Activated naive CD4-positive, alpha-beta T cell treated with anti-CD3 and anti-CD28 coated beads for 36 hours (primary cell): Measurements from ENCODE around the gene BCAM. TPM values are rescaled to one million over a fixed set of nuclear protein-coding genes. Genes with fewer than 3 reads are reported as not detected.
"Not testable (repeated sequence)": the region's sequence is repeated elsewhere in the genome, so short reads cannot be mapped to it uniquely, and the experiment has no call there.

Experiments
- CTCF ChIA-PET: fragments of 350-600 bp; sonication (Branson Sonifier 250); formaldehyde crosslinking; loops from one replicate; lab custom pipeline; 2021; ENCODE audit warnings: antibody characterized with exemption; lab: Charles Lee
- DNase-seq: peaks from one replicate; pipeline ENCODE4 v3.0.0-alpha.2; 2020
- H3K27ac Mint-ChIP-seq: one replicate; pipeline ENCODE4 v1.8.0; 2021; ENCODE audit warnings: mild to moderate bottlenecking, mixed read lengths
- H3K27me3 Mint-ChIP-seq: one replicate; pipeline ENCODE4 v1.8.0; 2021; ENCODE audit warnings: low read depth, mixed read lengths
- H3K36me3 Mint-ChIP-seq: one replicate; pipeline ENCODE4 v1.8.0; 2021; ENCODE audit warnings: low read depth, mixed read lengths
- H3K4me1 Mint-ChIP-seq: one replicate; pipeline ENCODE4 v1.8.0; 2021; ENCODE audit warnings: low read depth, mixed read lengths
- H3K4me3 Mint-ChIP-seq: one replicate; pipeline ENCODE4 v1.8.0; 2021; ENCODE audit warnings: mild to moderate bottlenecking, moderate library complexity, mixed read lengths
- H3K9me3 Mint-ChIP-seq: one replicate; pipeline ENCODE4 v1.8.0; 2021; ENCODE audit warnings: mixed read lengths
- intact Hi-C: fragments of 100-400 bp; cut with micrococcal nuclease; formaldehyde crosslinking; loops from one replicate; pipeline ENCODE4 v1.15.1; 2023
- total RNA-seq, 2 experiments: library from RNA; stranded (reverse); gene quantifications; one replicate each; pipeline ENCODE4 v1.2.3, GENCODE V29; 2021

Gene BCAM, protein sequence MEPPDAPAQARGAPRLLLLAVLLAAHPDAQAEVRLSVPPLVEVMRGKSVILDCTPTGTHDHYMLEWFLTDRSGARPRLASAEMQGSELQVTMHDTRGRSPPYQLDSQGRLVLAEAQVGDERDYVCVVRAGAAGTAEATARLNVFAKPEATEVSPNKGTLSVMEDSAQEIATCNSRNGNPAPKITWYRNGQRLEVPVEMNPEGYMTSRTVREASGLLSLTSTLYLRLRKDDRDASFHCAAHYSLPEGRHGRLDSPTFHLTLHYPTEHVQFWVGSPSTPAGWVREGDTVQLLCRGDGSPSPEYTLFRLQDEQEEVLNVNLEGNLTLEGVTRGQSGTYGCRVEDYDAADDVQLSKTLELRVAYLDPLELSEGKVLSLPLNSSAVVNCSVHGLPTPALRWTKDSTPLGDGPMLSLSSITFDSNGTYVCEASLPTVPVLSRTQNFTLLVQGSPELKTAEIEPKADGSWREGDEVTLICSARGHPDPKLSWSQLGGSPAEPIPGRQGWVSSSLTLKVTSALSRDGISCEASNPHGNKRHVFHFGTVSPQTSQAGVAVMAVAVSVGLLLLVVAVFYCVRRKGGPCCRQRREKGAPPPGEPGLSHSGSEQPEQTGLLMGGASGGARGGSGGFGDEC
- not detected for total RNA-seq

DNA sequence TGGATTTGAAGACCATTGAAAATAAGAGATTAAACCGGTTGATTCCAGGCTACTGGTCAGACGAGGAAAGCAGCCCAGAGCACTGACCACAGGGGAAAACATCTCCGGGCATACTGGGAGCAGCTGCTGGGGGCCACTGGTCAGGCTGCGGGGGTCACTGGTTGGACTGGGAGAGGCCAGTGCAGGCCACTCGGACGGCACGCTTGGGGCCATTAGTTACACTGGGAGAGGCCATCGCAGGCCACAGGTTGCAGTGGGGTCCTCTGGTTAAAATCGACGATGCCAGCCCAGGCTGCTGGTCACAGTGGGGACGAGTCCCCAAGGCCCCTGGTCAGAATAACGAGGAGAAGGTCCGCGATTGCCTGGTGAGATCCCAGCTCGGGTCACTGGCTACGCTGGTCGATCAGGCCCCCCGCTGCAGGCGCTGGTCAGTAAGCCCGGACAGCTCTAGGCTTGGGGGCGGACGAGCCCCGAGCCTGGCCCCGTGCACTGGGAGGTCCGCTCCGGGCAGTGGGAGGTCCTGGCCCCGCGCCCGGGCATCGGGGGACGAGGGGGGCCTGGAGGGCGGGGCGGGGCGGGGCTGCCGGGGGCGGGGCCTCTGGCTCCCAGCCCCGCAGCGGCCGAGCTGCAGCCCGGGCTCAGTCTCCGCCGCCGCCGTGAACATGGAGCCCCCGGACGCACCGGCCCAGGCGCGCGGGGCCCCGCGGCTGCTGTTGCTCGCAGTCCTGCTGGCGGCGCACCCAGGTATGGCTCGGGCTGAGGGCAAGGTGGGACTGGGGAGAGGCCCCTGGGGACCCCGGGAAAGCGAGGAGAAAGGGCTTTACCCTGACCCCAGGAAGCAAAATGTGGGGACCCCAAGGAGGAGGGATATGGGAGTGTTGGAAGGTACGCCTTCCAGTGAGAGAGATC, at the start of gene BCAM:
TSS of gene BCAM (plus strand) at position 641 of the 909 bp plus-strand sequence. CDS start at position 663, 22 bp downstream.
- Mint-ChIP-seq H3K4me1 (peaks cover 6% of the 10 kb centered on the region), H3K36me3 (no peaks in the 10 kb centered on the region), H3K27me3 (peaks cover 24% of the 10 kb centered on the region), H3K4me3 (no peak within 1 kb of the TSS), H3K9me3 (no peaks in the 10 kb centered on the region), H3K27ac (no peak within 1 kb of the TSS)
- intact Hi-C loops: no loop called here
- DNase-seq: no peak
- CTCF ChIA-PET: interaction anchor here (0.6 kb wide), 1 partner anchor 103 kb away, joined by 3 read pairs; no protein-coding TSS in a partner anchor

DNA sequence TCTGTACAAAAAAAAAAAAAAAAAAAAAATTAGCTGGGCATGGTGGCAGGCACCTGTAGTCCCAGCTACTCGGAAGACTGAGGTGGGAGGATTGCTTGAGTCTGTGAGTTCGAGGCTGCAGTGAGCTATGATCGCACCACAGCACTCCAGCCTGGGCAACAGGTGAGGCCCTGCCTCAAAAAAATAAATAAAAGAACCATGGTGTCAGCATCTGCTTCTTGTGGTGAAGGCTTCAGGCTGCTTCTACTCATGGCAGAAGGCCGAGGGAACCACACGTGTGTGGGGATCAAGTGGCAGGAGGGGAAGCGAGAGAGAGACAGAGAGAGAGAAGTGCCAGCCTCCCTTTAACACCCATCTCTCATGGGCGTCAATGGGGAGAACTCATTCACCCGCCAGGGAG, 46.9 kb upstream of the BCAM start:
- H3K9me3 Mint-ChIP-seq: no peaks in the 10 kb centered on the region
- peaks cover 33% of the 10 kb centered on the region for H3K36me3 Mint-ChIP-seq
- CTCF ChIA-PET: interaction anchor here (17.0 kb wide), 1 partner anchor 37 kb away, joined by 394 read pairs; no protein-coding TSS in a partner anchor
- no peak overlapping the region for H3K4me3 Mint-ChIP-seq
- peak overlapping the region; percentile 12 for H3K27ac Mint-ChIP-seq
- H3K27me3 Mint-ChIP-seq: no peaks in the 10 kb centered on the region
- peaks cover 38% of the 10 kb centered on the region for H3K4me1 Mint-ChIP-seq
- no peak for DNase-seq
- intact Hi-C loops: no loop called here

DNA sequence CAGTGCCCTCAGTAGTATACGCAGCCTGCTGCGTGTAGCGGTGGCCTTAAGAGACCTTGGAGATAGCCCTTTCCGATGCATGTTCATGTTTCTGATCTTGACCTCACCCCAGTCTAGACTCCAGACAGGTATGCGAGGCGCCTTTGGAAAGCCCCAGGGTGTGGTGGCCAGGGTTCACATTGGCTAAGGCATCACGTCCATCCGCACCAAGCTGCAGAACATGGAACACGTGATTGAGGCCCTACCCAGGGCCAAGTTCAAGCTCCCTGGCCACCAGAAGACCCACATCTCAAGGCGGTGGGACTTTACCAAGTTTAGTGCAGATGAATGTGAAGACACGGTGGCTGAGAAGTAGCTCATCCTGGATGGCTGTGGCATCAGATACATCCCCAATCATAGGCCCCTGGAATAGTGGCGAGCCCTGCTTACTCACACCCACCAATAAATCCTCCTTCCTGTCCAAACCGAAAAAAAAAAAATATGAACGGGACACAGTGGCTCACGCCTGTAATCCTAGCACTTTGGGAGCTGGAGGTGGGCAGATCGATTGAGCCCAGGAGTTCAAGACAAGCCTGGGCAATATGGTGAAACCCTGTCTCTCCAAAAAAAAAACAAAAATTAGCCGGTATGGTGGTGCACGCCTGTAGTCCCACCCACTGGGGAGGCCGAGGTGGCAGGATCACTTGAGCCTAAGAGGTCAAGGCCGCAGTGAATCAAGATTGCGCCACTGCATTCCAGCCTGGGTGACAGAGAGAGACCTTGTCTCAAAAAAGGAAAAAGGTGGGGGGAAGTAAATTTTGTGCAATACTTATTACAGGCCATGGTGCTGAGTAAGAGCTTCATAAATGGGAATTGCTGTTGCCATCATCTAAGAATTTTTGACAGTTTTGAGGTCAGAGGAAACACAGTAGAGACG, 43.6 kb upstream of the BCAM start:
- peaks cover 13% of the 10 kb centered on the region for H3K36me3 Mint-ChIP-seq

GRCh38 chr19:44765949-44766335, 43.0 kb upstream of the BCAM start:
- Mint-ChIP-seq H3K27ac (no peak overlapping the region), H3K27me3 (no peaks in the 10 kb centered on the region), H3K36me3 (peaks cover 6% of the 10 kb centered on the region), H3K4me3 (no peak overlapping the region), H3K9me3 (peaks cover 8% of the 10 kb centered on the region), H3K4me1 (peaks cover 41% of the 10 kb centered on the region)
- DNase-seq: no peak
- CTCF ChIA-PET: interaction anchor here (0.8 to 17.0 kb wide), 4 partner anchors 11 to 77 kb away, joined by 4 to 394 read pairs (median 6); no protein-coding TSS in a partner anchor
- intact Hi-C loops: no loop called here

More for the DNA sequence above, 43.6 kb upstream of the BCAM start:
- intact Hi-C loops: no loop called here
- Mint-ChIP-seq H3K27ac (peak overlapping the region; percentile 53), H3K9me3 (peaks cover 8% of the 10 kb centered on the region), H3K4me1 (peaks cover 43% of the 10 kb centered on the region), H3K27me3 (no peaks in the 10 kb centered on the region), H3K4me3 (no peak overlapping the region)
- CTCF ChIA-PET: interaction anchor here (0.8 to 17.0 kb wide), 5 partner anchors 10 to 76 kb away, joined by 3 to 394 read pairs (median 6); no protein-coding TSS in a partner anchor
- no peak for DNase-seq

GRCh38 chr19:44767295-44768180, 41.4 kb upstream of the BCAM start:
- H3K9me3 Mint-ChIP-seq: peaks cover 8% of the 10 kb centered on the region
- H3K27me3 Mint-ChIP-seq: no peaks in the 10 kb centered on the region
- CTCF ChIA-PET: interaction anchor here (0.6 to 17.0 kb wide), 6 partner anchors 23 to 119 kb away, joined by 3 to 394 read pairs (median 4); no protein-coding TSS in a partner anchor
- H3K4me3 Mint-ChIP-seq: no peak overlapping the region
- peaks cover 37% of the 10 kb centered on the region for H3K4me1 Mint-ChIP-seq
- H3K27ac Mint-ChIP-seq: no peak overlapping the region
- H3K36me3 Mint-ChIP-seq: no peaks in the 10 kb centered on the region
- DNase-seq: peak; percentile 23
- intact Hi-C loops: no loop called here

DNA sequence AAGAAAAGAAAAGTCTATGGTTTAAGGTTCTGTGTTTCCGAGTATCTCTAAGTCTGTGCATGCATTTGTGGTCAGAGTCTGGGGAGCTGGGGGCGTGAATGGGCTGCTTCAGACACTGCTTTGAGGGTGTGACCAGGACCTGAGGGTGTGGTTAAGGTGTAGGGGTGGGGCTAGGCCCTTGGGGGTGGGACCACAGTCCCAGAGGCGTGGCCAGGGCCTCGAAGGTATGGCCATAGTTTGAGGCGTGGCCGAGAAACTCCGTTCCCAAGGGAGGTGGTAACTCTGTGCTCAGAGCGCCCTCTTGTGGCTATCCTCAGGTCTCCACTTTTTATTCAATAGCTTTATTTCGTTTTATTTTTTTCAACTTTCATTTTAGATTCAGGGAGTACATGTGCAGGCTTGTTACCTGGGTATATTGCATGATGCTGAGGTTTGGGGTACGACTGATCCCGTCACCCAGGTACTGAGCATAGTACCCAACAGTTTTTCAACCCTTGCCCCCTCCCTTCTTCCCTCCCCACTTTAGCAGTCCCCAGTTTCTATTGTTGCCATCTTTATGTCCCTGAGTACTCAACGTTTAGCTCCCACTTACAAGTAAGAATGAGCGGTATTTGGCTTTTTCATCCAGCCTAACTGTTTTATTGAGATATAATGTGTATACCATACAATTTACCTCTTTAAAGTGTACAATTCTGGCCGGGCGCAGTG, 38.2 kb upstream of the BCAM start:
- intact Hi-C loops: loop anchor here (1.0 to 2.0 kb wide), 7 partner anchors 17 to 194 kb away; no protein-coding TSS in a partner anchor
- Mint-ChIP-seq H3K27ac (peak overlapping the region; percentile 86), H3K36me3 (no peaks in the 10 kb centered on the region), H3K4me1 (peaks cover 29% of the 10 kb centered on the region), H3K27me3 (no peaks in the 10 kb centered on the region), H3K4me3 (peak overlapping the region; percentile 65), H3K9me3 (peaks cover 8% of the 10 kb centered on the region)
- peak; percentile 99 for DNase-seq
- CTCF ChIA-PET: interaction anchor here (0.6 to 17.0 kb wide), 28 partner anchors 13 to 254 kb away, joined by 3 to 394 read pairs (median 5); partner anchors contain the start of gene BCL3

DNA sequence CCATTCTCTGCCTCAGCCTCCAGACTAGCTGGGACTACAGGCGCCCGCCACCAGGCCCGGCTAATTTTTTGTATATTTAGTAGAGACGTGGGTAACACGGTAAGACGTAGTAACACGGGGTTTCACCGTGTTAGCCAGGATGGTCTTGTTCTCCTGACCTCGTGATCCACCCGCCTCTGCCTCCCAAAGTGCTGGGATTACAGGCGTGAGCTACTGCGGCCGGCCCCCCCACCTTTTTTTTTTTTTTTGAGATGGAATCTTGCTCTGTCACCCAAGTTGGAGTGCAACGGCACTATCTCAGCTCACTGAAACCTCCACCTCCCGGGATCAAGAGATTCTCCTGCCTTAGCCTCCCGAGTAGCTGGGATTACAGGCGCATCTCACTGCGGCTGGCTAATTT, 36.8 kb upstream of the BCAM start:
- DNase-seq, H3K4me3 Mint-ChIP-seq, H3K27ac Mint-ChIP-seq, intact Hi-C loops, H3K9me3 Mint-ChIP-seq, H3K36me3 Mint-ChIP-seq, H3K27me3 Mint-ChIP-seq: not testable (repeated sequence)
- CTCF ChIA-PET: interaction anchor here (0.6 to 17.0 kb wide), 11 partner anchors 12 to 201 kb away, joined by 3 to 394 read pairs (median 5); no protein-coding TSS in a partner anchor
- H3K4me1 Mint-ChIP-seq: peaks cover 28% of the 10 kb centered on the region

- Mint-ChIP-seq H3K27ac (no peak overlapping the region), H3K9me3 (peaks cover 5% of the 10 kb centered on the region), H3K4me3 (no peak overlapping the region), H3K4me1 (peaks cover 20% of the 10 kb centered on the region), H3K27me3 (no peaks in the 10 kb centered on the region), H3K36me3 (no peaks in the 10 kb centered on the region)
- DNase-seq: no peak
- intact Hi-C loops: no loop called here
- CTCF ChIA-PET: interaction anchor here (0.8 to 17.0 kb wide), 7 partner anchors 11 to 116 kb away, joined by 3 to 394 read pairs (median 7); no protein-coding TSS in a partner anchor
Measured at GRCh38 chr19:44772959-44773358, 35.9 kb upstream of the BCAM start.

DNA sequence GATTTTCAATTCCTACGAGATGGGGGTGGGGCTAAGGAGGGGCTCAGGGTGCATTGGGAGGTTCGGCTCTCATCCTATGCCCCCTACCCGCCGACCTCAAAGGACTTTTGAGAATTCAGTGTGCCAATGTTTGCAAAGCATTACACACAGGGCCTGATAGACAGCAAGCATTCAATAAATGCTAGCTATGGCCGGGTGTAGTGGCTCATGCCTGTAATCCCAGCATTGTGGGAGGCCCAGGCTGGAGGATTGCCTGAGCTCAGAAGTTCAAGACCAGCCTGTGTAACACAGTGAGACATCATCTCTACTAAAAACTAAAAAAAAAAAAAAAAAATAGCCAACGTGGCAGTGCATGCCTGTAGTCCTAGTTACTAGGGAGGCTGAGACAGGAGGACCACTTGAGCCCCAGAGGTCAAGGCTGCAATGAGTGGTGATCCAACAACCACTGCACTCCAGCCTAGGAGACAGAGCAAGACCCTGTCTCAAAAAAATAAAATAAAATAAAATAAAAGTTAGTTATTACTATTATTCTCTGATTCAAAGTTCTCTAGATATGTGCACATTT, 33.1 kb upstream of the BCAM start:
- no peaks in the 10 kb centered on the region for H3K9me3 Mint-ChIP-seq
- no peak for DNase-seq
- peaks cover 4% of the 10 kb centered on the region for H3K4me1 Mint-ChIP-seq
- H3K27me3 Mint-ChIP-seq: peaks cover 5% of the 10 kb centered on the region
- no peak overlapping the region for H3K4me3 Mint-ChIP-seq
- CTCF ChIA-PET: interaction anchor here (1.1 to 17.0 kb wide), 4 partner anchors 43 to 205 kb away, joined by 3 to 394 read pairs (median 6); no protein-coding TSS in a partner anchor
- no peaks in the 10 kb centered on the region for H3K36me3 Mint-ChIP-seq
- intact Hi-C loops: no loop called here
- H3K27ac Mint-ChIP-seq: no peak overlapping the region
